SJSA1 (cell line): ENCODE results near the gene RIIAD1. TPM values are rescaled to one million over a fixed set of nuclear protein-coding genes. Genes with fewer than 3 reads are reported as not detected.
"Not testable (repeated sequence)": the region's sequence is repeated elsewhere in the genome, so short reads cannot be mapped to it uniquely, and the experiment has no call there.

Experiments used
- DNase-seq, 2 experiments: peaks; one replicate each; pipeline ENCODE4 v3.0.0-alpha.2; 2015 to 2020; ENCODE audit warnings: low spot score in 2 of 2, low read depth in 1 of 2
- H3K27ac ChIP-seq: fragments of 250-450 bp; sonication (Bioruptor Pico); 2 replicates; pipeline ENCODE4 v1.5.1; 2020; ENCODE audit warnings: mild to moderate bottlenecking, moderate library complexity
- H3K27me3 ChIP-seq: fragments of 250-450 bp; sonication (Bioruptor Pico); replicated peaks from 2 replicates; pipeline ENCODE4 v1.5.1; 2020; ENCODE audit warnings: mild to moderate bottlenecking, moderate library complexity
- H3K36me3 ChIP-seq: fragments of 250-450 bp; sonication (Bioruptor Pico); 2 replicates; pipeline ENCODE4 v1.5.1; 2020; ENCODE audit warnings: mild to moderate bottlenecking
- H3K4me1 ChIP-seq: fragments of 250-450 bp; sonication (Bioruptor Pico); replicated peaks from 2 replicates; pipeline ENCODE4 v1.6.1; 2021; ENCODE audit warnings: mild to moderate bottlenecking
- H3K4me3 ChIP-seq: fragments of 250-450 bp; sonication (Bioruptor Pico); 2 replicates; pipeline ENCODE4 v1.5.1; 2020; ENCODE audit warnings: mild to moderate bottlenecking
- H3K9me3 ChIP-seq: fragments of 250-450 bp; sonication (Bioruptor Pico); replicated peaks from 2 replicates; pipeline ENCODE4 v1.5.1; 2020; ENCODE audit warnings: mild to moderate bottlenecking
- total RNA-seq: library from RNA; depleted of rRNA; stranded (reverse); fragments of >200 nt; shearing (Covaris generic); gene quantifications from 2 replicates; pipeline ENCODE4 v1.2.3, GENCODE V29; 2014

Gene RIIAD1
- total RNA-seq, 1 experiment from 2014 or later: not detected

GRCh38 chr1:151729966-151730291 lies 8.6 kb downstream of the RIIAD1 start:
- H3K27me3 ChIP-seq: 0 out of 2 replicates have a peak, but pooled peaks cover 4% of the 10 kb centered on the region
- no peak for DNase-seq
- H3K4me1 ChIP-seq: no peaks in the 10 kb centered on the region
- no peak overlapping the region for H3K27ac ChIP-seq
- H3K9me3 ChIP-seq: no peaks in the 10 kb centered on the region
- no peaks in the 10 kb centered on the region for H3K36me3 ChIP-seq
- H3K4me3 ChIP-seq: no peak overlapping the region

GRCh38 chr1:151733126-151733525 lies 11.8 kb downstream of the RIIAD1 start:
- H3K4me3 ChIP-seq: no peak overlapping the region
- H3K27me3 ChIP-seq: no peaks in the 10 kb centered on the region
- peaks cover 4% of the 10 kb centered on the region; the same call in 1 of the 2 replicates for H3K9me3 ChIP-seq
- H3K36me3 ChIP-seq: no peaks in the 10 kb centered on the region
- H3K27ac ChIP-seq: no peak overlapping the region
- H3K4me1 ChIP-seq: no peaks in the 10 kb centered on the region
- DNase-seq: no peak

GRCh38 chr1:151733995-151734394 lies 12.7 kb downstream of the RIIAD1 start:
- H3K9me3 ChIP-seq, H3K4me1 ChIP-seq, H3K27ac ChIP-seq, DNase-seq, H3K36me3 ChIP-seq, H3K27me3 ChIP-seq, H3K4me3 ChIP-seq: not testable (repeated sequence)

- H3K9me3 ChIP-seq: peaks cover 4% of the 10 kb centered on the region; the same call in 1 of the 2 replicates
- no peaks in the 10 kb centered on the region for H3K4me1 ChIP-seq
- no peak for DNase-seq
- no peak overlapping the region for H3K4me3 ChIP-seq
- no peaks in the 10 kb centered on the region for H3K36me3 ChIP-seq
- H3K27ac ChIP-seq: no peak overlapping the region
- H3K27me3 ChIP-seq: no peaks in the 10 kb centered on the region
Measured at GRCh38 chr1:151737026-151737425, 15.7 kb downstream of the RIIAD1 start.

- Histone ChIP-seq H3K27me3 (no peaks in the 10 kb centered on the region), H3K4me1 (no peaks in the 10 kb centered on the region), H3K36me3 (no peaks in the 10 kb centered on the region), H3K27ac (no peak overlapping the region), H3K9me3 (peaks cover 4% of the 10 kb centered on the region; the same call in 1 of the 2 replicates), H3K4me3 (no peak overlapping the region)
- DNase-seq: no peak
Measured at GRCh38 chr1:151737479-151737878, 16.2 kb downstream of the RIIAD1 start.

GRCh38 chr1:151739590-151740355 lies 18.5 kb downstream of the RIIAD1 start:
- peaks cover 10% of the 10 kb centered on the region; the same call in 1 of the 2 replicates for H3K27me3 ChIP-seq
- no peak overlapping the region for H3K27ac ChIP-seq
- no peak overlapping the region for H3K4me3 ChIP-seq
- H3K9me3 ChIP-seq: peaks cover 4% of the 10 kb centered on the region; the same call in 1 of the 2 replicates
- no peak for DNase-seq
- H3K4me1 ChIP-seq: no peaks in the 10 kb centered on the region
- H3K36me3 ChIP-seq: no peaks in the 10 kb centered on the region

GRCh38 chr1:151741516-151741915 lies 20.2 kb downstream of the RIIAD1 start:
- DNase-seq: no peak
- Histone ChIP-seq H3K27me3 (peaks cover 10% of the 10 kb centered on the region; the same call in 1 of the 2 replicates), H3K27ac (no peak overlapping the region), H3K4me3 (no peak overlapping the region), H3K9me3 (peaks cover 4% of the 10 kb centered on the region; the same call in 1 of the 2 replicates), H3K4me1 (no peaks in the 10 kb centered on the region), H3K36me3 (no peaks in the 10 kb centered on the region)

- Histone ChIP-seq H3K27ac (no peak overlapping the region), H3K9me3 (no peaks in the 10 kb centered on the region), H3K4me1 (peaks cover 8% of the 10 kb centered on the region; the same call in 1 of the 2 replicates), H3K4me3 (no peak overlapping the region), H3K27me3 (no peaks in the 10 kb centered on the region), H3K36me3 (peaks cover 42% of the 10 kb centered on the region)
- no peak for DNase-seq
Measured at GRCh38 chr1:151756291-151756690, 35.0 kb downstream of the RIIAD1 start.

- Histone ChIP-seq H3K27me3 (no peaks in the 10 kb centered on the region), H3K9me3 (no peaks in the 10 kb centered on the region), H3K4me3 (no peak overlapping the region), H3K27ac (no peak overlapping the region), H3K4me1 (peaks cover 17% of the 10 kb centered on the region), H3K36me3 (peaks cover 55% of the 10 kb centered on the region)
- no peak for DNase-seq
Measured at GRCh38 chr1:151759241-151759640, 37.9 kb downstream of the RIIAD1 start.

GRCh38 chr1:151760597-151761385 lies 39.5 kb downstream of the RIIAD1 start:
- no peak overlapping the region for H3K4me3 ChIP-seq
- H3K27ac ChIP-seq: no peak overlapping the region
- no peaks in the 10 kb centered on the region for H3K27me3 ChIP-seq
- peaks cover 55% of the 10 kb centered on the region for H3K36me3 ChIP-seq
- H3K4me1 ChIP-seq: peaks cover 19% of the 10 kb centered on the region
- no peaks in the 10 kb centered on the region for H3K9me3 ChIP-seq
- DNase-seq: no peak

GRCh38 chr1:151762941-151763921 lies 41.9 kb downstream of the RIIAD1 start, which contains the start of gene MRPL9:
Gene MRPL9 (minus strand): TSS chr1:151763496. CDS start chr1:151763479, 17 bp downstream.
- Histone ChIP-seq H3K9me3 (no peaks in the 10 kb centered on the region), H3K27ac (peak within 1 kb of the TSS; percentile 76), H3K4me1 (peaks cover 11% of the 10 kb centered on the region), H3K4me3 (peak within 1 kb of the TSS; percentile 71), H3K27me3 (no peaks in the 10 kb centered on the region), H3K36me3 (peaks cover 41% of the 10 kb centered on the region)
- peak; percentile 86 to 87 for DNase-seq

- no peak for DNase-seq
- H3K9me3 ChIP-seq: no peaks in the 10 kb centered on the region
Measured at GRCh38 chr1:151763990-151764389, 42.7 kb downstream of the RIIAD1 start.

GRCh38 chr1:151768351-151769066 lies 47.2 kb downstream of the RIIAD1 start:
- not testable (repeated sequence) for H3K4me3 ChIP-seq, DNase-seq

More at GRCh38 chr1:151763990-151764389, 42.7 kb downstream of the RIIAD1 start:
- Histone ChIP-seq H3K27me3 (no peaks in the 10 kb centered on the region), H3K27ac (peak overlapping the region; percentile 76), H3K4me3 (peak overlapping the region; percentile 71), H3K4me1 (peaks cover 11% of the 10 kb centered on the region), H3K36me3 (peaks cover 34% of the 10 kb centered on the region)

More at GRCh38 chr1:151768351-151769066, 47.2 kb downstream of the RIIAD1 start:
- H3K27me3 ChIP-seq, H3K4me1 ChIP-seq, H3K9me3 ChIP-seq, H3K27ac ChIP-seq, H3K36me3 ChIP-seq: not testable (repeated sequence)
